ENCODE measurements around the gene PRKN. TPM values are rescaled to one million over a fixed set of nuclear protein-coding genes. Genes with fewer than 3 reads are reported as not detected.

PRKN gene
- total and polyA plus RNA-seq, 2 donors (not counting 1 experiment from before 2014, with no cell fraction given), result 0.43 to 4.6 TPM

GRCh38 chr6:161523362-161523761 lies 1204.2 kb downstream of the PRKN start:
- H3K4me1 ChIP-seq (ENCODE audit: control insufficient read depth, extremely low read depth, insufficient read depth, low read length), result no peaks in the 10 kb centered on the region
- H3K79me2 ChIP-seq (ENCODE audit: control insufficient read depth, insufficient read depth, low read length), result no peaks in the 10 kb centered on the region
- DNase-seq (ENCODE audit: low read depth in 2 of 2), result no peak
- H3K4me2 ChIP-seq (ENCODE audit: extremely low read depth, insufficient read depth, low read length), result no peak overlapping the region
- H3K9me3 ChIP-seq (ENCODE audit: control insufficient read depth, insufficient read depth, low read depth, low read length), result no peaks in the 10 kb centered on the region
- no peaks in the 10 kb centered on the region for H3K27me3 ChIP-seq (ENCODE audit: control insufficient read depth, insufficient read depth, low read length)
- no peaks in the 10 kb centered on the region for H3K36me3 ChIP-seq (ENCODE audit: control insufficient read depth, insufficient read depth, low read length)
- no peak overlapping the region for H3K4me3 ChIP-seq (replicated peaks in 1 of 4; ENCODE audit: control extremely low read depth in 1 of 4, insufficient read depth in 1 of 4, low read depth in 3 of 4, low read length in 4 of 4)
- no peak overlapping the region for H2AFZ ChIP-seq (ENCODE audit: low read length)
- H3K9ac ChIP-seq (ENCODE audit: insufficient read depth, low read length), result no peak overlapping the region
- no peak for TF ChIP-seq CTCF (conservative IDR thresholded peaks at IDR 0.05 in 1 of 2, IDR thresholded peaks at IDR 0.05 in 1 of 2; ENCODE audit: low read depth in 1 of 2, low read length in 2 of 2)
- TF ChIP-seq EZH2 (IDR thresholded peaks at IDR 0.05; ENCODE audit: low read length, missing control alignments), result no peak
- H3K27ac ChIP-seq (ENCODE audit: insufficient read depth, low read length), result no peak overlapping the region
- no peaks in the 10 kb centered on the region for H4K20me1 ChIP-seq (ENCODE audit: control insufficient read depth, extremely low read depth, insufficient read depth, low read length)

- no peak for DNase-seq (ENCODE audit: low read depth in 2 of 2)
- H3K9me3 ChIP-seq (ENCODE audit: control insufficient read depth, insufficient read depth, low read depth, low read length), result no peaks in the 10 kb centered on the region
- no peaks in the 10 kb centered on the region for H3K27me3 ChIP-seq (ENCODE audit: control insufficient read depth, insufficient read depth, low read length)
- H2AFZ ChIP-seq (ENCODE audit: low read length), result no peak overlapping the region
- no peaks in the 10 kb centered on the region for H3K4me1 ChIP-seq (ENCODE audit: control insufficient read depth, extremely low read depth, insufficient read depth, low read length)
- no peak overlapping the region for H3K27ac ChIP-seq (ENCODE audit: insufficient read depth, low read length)
- no peaks in the 10 kb centered on the region for H4K20me1 ChIP-seq (ENCODE audit: control insufficient read depth, extremely low read depth, insufficient read depth, low read length)
- no peaks in the 10 kb centered on the region for H3K79me2 ChIP-seq (ENCODE audit: control insufficient read depth, insufficient read depth, low read length)
- no peak overlapping the region for H3K4me2 ChIP-seq (ENCODE audit: extremely low read depth, insufficient read depth, low read length)
- no peak overlapping the region for H3K9ac ChIP-seq (ENCODE audit: insufficient read depth, low read length)
- no peak for TF ChIP-seq EZH2 (IDR thresholded peaks at IDR 0.05; ENCODE audit: low read length, missing control alignments)
- no peak for TF ChIP-seq CTCF (conservative IDR thresholded peaks at IDR 0.05 in 1 of 2, IDR thresholded peaks at IDR 0.05 in 1 of 2; ENCODE audit: low read depth in 1 of 2, low read length in 2 of 2)
- no peak overlapping the region for H3K4me3 ChIP-seq (replicated peaks in 1 of 4; ENCODE audit: control extremely low read depth in 1 of 4, insufficient read depth in 1 of 4, low read depth in 3 of 4, low read length in 4 of 4)
- no peaks in the 10 kb centered on the region for H3K36me3 ChIP-seq (ENCODE audit: control insufficient read depth, insufficient read depth, low read length)
Measured at GRCh38 chr6:161522276-161522675, 1205.3 kb downstream of the PRKN start.

- H3K4me2 ChIP-seq (ENCODE audit: extremely low read depth, insufficient read depth, low read length), result no peak overlapping the region
- H3K27ac ChIP-seq (ENCODE audit: insufficient read depth, low read length), result no peak overlapping the region
- H4K20me1 ChIP-seq (ENCODE audit: control insufficient read depth, extremely low read depth, insufficient read depth, low read length), result no peaks in the 10 kb centered on the region
- H3K4me1 ChIP-seq (ENCODE audit: control insufficient read depth, extremely low read depth, insufficient read depth, low read length), result no peaks in the 10 kb centered on the region
- no peak overlapping the region for H3K9ac ChIP-seq (ENCODE audit: insufficient read depth, low read length)
- H3K36me3 ChIP-seq (ENCODE audit: control insufficient read depth, insufficient read depth, low read length), result no peaks in the 10 kb centered on the region
- H3K4me3 ChIP-seq (replicated peaks in 1 of 4; ENCODE audit: control extremely low read depth in 1 of 4, insufficient read depth in 1 of 4, low read depth in 3 of 4, low read length in 4 of 4), result no peak overlapping the region
- H3K79me2 ChIP-seq (ENCODE audit: control insufficient read depth, insufficient read depth, low read length), result no peaks in the 10 kb centered on the region
- TF ChIP-seq CTCF (conservative IDR thresholded peaks at IDR 0.05 in 1 of 2, IDR thresholded peaks at IDR 0.05 in 1 of 2; ENCODE audit: low read depth in 1 of 2, low read length in 2 of 2) (no peak), EZH2 (IDR thresholded peaks at IDR 0.05; ENCODE audit: low read length, missing control alignments) (no peak)
- DNase-seq (ENCODE audit: low read depth in 2 of 2), result no peak
- H3K9me3 ChIP-seq (ENCODE audit: control insufficient read depth, insufficient read depth, low read depth, low read length), result no peaks in the 10 kb centered on the region
- H3K27me3 ChIP-seq (ENCODE audit: control insufficient read depth, insufficient read depth, low read length), result no peaks in the 10 kb centered on the region
- no peak overlapping the region for H2AFZ ChIP-seq (ENCODE audit: low read length)
Measured at GRCh38 chr6:161511447-161512095, 1216.0 kb downstream of the PRKN start.

All from fibroblast of lung (primary cell).